Stimulated activated CD4-positive, alpha-beta T cell treated with anti-CD3 and anti-CD28 coated beads, Interleukin-4, amount 100 ng/mL, for 48 hours (primary cell): ENCODE measurements around the gene SPPL2C.

Experiments used
- DNase-seq, 2 donors: peaks; one replicate each; pipeline ENCODE4 v3.0.0-alpha.2; 2020; ENCODE audit warnings: low read depth in 2 of 2

SPPL2C gene

DNA sequence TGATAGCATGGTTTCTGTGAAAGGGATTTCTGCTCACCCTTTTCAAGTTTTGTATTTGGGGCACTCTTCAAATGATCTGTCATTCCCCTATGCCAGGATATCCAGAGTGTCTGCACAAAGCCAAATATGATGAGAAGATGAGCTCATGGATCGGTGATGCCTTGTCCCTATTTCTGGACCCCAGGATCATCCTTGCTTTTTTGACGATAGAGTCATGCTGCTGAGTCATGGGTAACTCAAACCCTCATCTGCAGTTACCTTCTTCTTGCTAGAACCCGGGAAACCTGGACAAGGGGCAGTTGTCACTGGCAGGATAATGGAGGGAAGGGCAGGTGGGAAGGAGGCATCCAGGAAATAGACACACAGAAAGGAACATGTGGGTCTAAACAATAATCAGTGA, 31.9 kb downstream of the SPPL2C start:
- DNase-seq: no peak

DNA sequence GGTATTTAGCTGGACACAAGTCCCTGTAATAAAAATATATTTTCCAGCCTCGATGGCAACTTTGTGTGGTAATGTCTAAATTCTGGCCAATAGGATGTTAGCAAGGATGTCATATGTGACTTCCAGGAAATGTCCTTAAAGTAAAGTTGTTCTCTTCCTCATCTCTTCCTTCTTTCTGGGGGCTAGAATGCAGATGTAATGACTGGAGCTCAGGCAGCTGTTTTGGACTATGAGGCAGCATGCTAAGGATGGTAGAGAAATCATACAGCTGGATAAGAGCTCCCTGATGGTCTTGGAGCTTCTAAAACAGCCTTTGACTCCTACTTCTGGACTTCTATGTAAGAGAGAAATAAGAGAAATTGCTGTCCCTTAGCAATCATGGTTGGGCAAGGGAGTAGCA, 32.8 kb downstream of the SPPL2C start:
- DNase-seq: no peak

DNA sequence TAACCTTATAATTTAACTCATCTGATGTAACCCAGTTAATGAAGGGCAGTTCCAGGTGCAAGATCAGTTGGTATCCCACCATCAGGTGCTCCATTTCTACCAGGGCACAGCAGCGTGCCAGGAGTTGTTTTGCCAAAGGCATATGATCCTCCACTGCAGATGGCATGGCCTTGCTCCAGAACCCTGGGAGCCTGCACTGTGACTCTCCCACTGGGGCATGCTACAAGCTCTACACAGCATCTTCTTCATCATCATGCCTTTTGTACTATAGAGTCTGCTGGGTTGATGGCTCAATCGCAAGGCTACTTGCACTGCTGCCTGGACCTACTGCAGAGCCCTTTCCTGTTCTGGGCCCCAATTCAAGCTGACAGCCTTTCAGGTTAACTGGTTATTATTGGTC, 38.4 kb downstream of the SPPL2C start:
- no peak for DNase-seq

DNA sequence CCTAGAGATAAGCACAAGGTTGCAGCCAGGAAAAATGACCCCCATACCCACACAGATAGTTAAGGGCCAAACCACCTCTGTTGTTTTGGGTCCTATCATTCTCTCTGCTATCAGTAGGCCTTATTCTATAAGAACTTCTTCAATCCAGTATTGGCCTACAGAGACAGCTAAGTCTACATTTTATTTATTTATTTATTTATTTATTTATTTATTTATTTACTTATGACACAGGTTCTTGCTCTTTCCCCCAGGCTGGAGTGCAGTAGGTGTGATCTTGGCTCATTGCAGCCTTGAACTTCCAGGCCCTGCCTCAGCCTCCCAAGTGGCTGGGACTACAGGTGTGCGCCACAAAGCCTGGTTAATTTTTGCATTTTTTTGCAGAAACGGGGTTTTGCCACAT, 42.2 kb downstream of the SPPL2C start:
- DNase-seq: no peak

DNA sequence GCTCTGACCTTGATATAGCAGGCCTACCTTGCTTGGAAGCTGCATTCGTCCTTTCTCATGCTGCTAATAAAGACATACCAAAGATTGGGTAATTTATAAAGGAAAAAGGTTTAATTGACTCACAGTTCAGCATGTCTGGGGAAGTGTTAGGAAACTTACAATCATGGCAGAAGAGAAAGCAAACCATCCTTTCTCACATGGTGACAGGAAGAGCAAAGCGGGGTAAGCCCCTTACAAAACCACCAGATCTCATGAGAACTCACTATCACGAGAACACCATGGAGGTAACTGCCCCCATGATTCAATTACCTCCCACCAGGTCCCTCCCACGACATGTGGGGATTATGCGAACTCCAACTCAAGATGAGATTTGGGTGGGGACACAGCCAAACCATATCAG, 43.7 kb downstream of the SPPL2C start:
- no peak for DNase-seq

DNA sequence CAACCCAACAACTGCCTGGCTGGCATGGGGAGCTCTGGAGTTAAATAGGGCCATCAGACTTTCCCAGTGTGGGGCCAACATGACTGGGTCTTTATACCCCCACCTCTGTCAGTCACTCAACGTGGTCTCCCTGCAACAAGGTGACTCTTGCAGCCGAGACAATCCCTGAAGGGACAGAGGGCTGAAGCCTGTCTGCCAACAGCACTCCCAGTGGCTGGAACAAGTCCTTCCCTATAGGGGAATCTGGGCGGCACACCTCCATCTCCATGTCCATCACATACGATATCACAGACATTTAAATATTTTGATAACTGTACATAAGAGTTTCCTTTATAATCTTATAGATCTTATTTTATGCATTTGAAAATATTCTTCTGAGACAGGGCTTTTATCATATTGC, 44.9 kb downstream of the SPPL2C start:
- no peak for DNase-seq

DNA sequence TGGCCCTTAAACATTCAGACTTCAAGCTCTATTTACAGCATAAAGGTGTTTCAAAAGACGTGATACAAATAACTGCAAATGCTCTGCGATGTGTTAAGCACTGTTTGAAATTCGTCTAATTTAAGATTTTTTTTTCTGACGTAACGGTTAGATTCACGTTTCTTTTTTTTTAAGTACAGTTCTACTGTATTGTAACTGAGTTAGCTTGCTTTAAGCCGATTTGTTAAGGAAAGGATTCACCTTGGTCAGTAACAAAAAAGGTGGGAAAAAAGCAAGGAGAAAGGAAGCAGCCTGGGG, 49.0 kb downstream of the SPPL2C start:
- no peak for DNase-seq

DNA sequence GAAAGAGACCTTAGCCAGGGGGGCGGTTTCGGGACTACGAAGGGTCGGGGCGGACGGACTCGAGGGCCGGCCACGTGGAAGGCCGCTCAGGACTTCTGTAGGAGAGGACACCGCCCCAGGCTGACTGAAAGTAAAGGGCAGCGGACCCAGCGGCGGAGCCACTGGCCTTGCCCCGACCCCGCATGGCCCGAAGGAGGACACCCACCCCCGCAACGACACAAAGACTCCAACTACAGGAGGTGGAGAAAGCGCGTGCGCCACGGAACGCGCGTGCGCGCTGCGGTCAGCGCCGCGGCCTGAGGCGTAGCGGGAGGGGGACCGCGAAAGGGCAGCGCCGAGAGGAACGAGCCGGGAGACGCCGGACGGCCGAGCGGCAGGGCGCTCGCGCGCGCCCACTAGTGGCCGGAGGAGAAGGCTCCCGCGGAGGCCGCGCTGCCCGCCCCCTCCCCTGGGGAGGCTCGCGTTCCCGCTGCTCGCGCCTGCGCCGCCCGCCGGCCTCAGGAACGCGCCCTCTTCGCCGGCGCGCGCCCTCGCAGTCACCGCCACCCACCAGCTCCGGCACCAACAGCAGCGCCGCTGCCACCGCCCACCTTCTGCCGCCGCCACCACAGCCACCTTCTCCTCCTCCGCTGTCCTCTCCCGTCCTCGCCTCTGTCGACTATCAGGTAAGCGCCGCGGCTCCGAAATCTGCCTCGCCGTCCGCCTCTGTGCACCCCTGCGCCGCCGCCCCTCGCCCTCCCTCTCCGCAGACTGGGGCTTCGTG, 49.5 kb downstream of the SPPL2C start, which contains the start of gene MAPT:
Gene MAPT, plus strand, starts transcription at position 533 of the 763 bp plus-strand sequence. CDS start 67,784 bp downstream, outside the sequence.
- peak; percentile 69 to 71 for DNase-seq

DNA sequence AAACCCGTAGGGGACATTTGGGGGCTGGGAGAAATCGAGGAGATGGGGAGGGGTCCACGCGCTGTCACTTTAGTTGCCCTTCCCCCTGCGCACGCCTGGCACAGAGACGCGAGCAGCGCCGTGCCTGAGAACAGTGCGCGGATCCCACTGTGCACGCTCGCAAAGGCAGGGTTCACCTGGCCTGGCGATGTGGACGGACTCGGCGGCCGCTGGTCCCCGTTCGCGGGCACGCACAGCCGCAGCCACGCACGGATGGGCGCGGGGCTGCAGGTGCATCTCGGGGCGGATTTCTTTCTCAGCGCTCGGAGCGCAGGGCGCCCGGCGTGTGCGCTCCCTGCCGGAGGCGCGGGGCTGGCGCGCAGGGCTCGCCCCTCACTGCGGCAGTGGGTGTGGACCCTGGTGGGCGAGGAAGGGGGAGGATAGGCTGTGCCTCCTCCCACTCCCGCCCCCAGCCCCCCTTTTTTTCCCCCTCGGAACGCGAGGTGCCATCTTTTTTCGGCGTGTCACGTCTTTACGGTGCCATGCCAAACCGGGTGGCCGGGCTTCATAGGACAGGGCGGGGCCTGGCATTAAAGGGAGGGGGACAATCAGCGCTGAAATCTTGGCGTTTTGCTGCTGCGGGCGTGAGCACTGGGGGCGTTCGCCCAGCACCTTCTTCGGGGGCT, 50.8 kb downstream of the SPPL2C start:
- no peak for DNase-seq

DNA sequence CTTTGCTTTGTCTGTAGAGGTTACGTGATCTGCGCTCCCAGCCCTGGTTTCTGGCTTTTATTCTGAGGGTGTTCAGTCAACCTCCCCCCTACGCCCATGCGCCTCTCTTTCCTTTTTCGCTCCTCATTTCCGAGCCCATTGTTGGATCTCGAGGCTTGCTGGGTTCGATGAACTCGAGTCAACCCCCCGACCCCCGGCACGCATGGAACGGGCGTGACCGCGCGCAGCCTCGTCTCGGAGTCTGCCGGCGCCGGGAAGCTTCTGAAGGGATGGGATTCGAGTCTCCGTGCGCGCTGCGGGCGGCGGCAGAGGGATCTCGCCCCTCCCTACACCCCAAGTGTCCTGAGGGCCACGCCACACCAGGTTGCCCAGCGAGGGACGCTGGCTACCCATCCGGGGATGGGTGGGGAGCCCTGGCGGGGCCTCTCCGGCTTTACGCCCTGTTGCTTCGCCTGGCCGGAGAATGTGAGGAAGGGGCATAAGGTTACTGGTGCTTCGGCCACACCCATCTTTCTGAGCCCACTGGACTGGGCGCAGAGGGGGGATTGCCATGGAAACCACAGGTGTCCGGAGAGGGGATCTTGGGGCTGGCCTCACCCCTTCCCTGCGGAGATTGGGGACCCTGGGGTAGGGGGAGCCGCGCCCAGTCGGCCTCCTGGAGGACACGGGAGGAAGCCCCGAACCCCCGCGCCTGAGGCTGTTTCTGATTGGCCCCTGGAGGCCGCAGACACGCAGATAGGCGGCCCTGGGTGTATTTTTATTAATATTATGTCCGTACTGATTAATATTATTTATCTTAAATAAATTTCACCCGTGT, 51.5 kb downstream of the SPPL2C start:
- no peak for DNase-seq
